Stimulated activated CD4-positive, alpha-beta T cell treated with anti-CD3 and anti-CD28 coated beads, Interleukin-15, amount 100 ng/mL, for 48 hours (primary cell): ENCODE results near the gene TNFAIP2.
A peak's percentile ranks its signal among the peaks of the same experiment; 100 is the strongest.

Source experiments
- DNase-seq, 2 donors: peaks; one replicate each; pipeline ENCODE4 v3.0.0-alpha.2; 2020; ENCODE audit warnings: low read depth in 2 of 2

TNFAIP2 gene

DNA sequence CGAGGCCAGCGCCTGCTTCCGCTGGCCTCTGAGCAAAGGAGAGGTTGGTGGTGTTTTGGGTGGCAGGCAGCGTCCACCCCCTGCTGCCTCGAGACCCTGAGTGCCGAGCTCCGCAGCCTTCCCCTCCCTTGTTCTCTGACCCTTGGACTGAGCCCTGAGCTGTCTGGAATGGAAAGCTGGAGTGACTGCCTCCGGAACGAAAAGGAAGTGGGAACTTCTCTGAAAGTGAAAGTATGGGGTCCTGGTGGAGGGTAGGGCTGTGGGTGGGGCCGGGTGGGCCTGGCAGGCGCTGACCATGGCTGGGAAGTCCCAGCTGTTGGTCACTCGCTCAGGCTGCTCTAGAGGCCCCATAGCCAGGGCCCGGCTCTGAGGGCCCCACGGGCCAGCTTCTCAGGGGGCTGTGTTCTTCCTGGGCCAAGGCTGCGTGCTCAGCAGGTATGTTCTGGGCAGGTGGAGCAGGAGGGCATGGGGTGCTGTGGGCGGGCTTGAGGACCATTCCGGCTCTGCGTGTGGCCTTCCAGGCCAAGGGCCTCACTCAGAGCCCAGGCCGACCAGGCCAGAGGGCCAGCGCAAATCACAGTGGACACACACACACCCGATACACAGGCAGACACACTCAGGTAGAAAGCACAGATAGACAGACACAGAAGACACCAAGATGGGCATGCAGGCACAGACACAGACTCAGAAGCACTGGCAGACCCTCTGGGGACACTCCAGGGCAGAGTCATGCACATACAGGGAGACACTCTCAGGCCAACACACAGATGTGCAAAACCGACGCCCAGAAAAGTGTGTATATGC, 28.7 kb upstream of the TNFAIP2 start, which contains the start of gene EXOC3L4:
Gene EXOC3L4, plus strand, starts transcription at position 320 of the 804 bp plus-strand sequence. CDS start 5,495 bp downstream, outside the sequence.
- no peak for DNase-seq

- DNase-seq, result no peak
These were observed 28.0 kb upstream of the TNFAIP2 start for GRCh38 chr14:103095210-103095778.

- DNase-seq, result no peak
These were observed 26.9 kb upstream of the TNFAIP2 start for GRCh38 chr14:103096387-103096786.

DNA sequence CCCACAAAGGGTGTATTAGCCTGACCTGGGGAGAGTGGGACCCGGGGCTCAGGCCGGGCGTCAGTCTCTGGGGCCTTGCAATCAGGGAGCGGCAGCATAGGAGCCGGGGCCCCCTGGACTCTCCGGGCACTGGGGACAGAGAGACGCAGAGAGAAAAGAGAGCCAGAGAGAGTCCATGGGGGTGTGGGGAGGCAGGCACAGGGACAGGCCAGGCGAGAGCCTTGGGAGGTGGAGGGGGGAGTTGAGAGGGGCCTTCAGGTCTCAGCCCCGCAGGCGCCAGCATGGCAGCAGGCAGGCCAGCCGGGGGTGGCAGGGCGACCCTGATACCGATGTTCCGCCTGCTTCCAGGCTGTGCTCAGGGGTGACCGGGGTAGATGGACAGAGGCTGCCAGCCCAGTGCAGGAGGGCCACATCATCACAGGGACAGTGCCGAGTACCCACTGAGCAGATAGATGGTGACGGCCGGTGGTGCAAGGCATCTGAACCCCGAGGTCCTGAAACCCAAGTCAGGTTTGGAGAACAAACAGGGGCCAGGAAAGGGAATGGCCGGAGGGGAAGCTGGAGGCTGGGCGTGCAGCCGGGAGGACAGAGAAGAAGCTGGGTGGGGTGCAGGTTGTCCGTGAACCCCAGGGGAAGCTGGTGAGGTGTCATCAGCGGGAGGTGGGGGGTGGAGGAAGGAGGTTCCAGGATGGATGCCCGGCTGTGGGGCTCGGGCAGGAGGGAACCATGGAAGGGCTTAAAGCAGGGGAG, 25.8 kb upstream of the TNFAIP2 start:
- no peak for DNase-seq

GRCh38 chr14:103097994-103098957, 25.0 kb upstream of the TNFAIP2 start:
- no peak for DNase-seq

DNA sequence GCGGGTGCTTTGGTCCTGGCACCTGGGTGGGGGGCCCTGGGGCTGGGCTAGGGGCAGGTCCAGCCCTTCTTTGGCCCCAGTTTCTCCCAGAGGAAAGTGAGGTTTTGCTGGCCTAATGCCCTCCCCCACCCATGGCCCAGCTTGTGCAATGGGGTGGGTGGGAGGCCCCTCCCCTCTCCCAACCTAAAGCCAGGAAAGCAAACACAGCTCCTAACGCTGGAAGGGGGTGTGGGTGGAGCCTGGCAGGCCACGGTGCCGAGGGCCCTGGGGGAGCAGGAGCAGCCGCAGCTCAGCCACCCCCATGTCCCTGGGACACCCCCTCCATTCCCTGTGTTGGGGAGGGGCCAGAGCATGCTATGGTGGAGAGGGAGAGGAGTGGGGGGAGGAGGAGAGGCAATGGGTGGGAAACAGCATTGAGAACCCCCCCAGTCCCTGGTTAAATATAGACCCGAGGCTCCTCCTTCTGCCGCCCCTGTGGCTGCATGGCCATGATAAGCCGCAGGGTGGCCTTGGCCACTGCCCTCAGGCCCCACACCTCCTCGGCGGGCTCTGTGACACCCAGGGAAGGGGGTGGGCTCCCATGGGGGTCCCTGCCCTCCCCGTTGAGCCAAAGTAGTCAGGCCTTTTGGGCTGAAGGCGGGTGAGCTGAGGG, 24.1 kb upstream of the TNFAIP2 start:
- no peak for DNase-seq

DNA sequence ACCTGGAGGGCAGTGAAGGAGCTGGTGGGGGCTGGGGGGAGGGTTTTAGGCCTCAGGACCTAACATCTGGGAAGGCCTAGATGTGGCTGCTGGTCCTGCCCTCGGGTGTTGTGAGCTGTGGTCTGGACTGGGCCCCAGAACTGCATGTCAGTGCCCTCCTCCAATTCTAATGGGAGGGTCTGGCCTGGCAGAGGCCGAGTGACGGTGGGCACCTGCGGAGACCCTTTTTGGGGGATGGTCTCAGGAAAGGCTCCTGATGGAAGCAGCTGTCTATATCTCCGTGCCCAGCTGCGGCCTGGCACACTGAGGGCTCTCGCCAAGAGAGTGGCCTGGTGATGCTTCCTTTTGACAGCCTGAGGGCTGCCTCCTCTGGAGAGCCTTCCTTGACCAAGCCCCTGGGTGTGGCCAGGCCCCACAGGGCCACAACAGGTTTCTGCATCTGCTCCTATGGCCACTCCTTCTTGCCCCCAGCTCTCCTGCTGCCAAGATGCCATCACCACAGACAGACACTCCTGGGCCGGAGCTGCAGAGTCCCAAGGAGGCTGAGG, 23.5 kb upstream of the TNFAIP2 start:
- no peak for DNase-seq

- DNase-seq, result no peak
These were observed 22.8 kb upstream of the TNFAIP2 start for GRCh38 chr14:103100281-103101121.

DNA sequence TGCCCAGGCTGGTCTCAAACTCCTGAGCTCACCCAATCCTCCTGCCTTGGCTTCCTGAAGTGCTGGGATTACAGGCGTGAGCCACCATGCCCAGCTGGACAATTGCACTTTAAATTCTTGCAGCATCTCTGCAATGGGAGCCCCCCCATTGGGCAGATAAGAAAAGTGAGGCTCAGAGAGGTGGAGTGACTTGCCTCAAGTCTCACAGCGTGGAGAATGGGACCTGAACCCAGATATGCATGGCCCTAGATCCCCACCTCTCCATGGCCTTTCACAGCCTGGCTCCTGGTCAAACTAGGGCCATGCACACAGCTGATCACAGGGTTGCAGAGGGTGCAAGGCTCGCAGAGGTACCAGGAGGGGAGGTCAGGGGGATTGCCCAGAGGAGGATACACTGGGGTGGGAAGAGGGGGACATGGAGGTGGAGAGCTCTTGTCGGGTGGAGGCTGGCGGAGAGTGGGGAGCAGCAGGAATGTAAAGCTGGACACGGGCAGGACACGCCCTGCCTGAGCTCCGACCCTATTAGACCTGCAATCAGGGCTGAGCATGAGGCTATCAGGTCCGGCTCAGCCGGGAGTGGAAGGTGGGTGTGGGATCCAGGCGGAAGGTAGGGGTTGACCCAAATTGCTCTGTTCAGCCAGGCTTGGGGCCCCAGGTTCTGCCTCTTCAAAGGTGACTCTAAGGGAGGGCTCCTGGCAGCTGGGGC, 21.9 kb upstream of the TNFAIP2 start:
- no peak for DNase-seq

DNA sequence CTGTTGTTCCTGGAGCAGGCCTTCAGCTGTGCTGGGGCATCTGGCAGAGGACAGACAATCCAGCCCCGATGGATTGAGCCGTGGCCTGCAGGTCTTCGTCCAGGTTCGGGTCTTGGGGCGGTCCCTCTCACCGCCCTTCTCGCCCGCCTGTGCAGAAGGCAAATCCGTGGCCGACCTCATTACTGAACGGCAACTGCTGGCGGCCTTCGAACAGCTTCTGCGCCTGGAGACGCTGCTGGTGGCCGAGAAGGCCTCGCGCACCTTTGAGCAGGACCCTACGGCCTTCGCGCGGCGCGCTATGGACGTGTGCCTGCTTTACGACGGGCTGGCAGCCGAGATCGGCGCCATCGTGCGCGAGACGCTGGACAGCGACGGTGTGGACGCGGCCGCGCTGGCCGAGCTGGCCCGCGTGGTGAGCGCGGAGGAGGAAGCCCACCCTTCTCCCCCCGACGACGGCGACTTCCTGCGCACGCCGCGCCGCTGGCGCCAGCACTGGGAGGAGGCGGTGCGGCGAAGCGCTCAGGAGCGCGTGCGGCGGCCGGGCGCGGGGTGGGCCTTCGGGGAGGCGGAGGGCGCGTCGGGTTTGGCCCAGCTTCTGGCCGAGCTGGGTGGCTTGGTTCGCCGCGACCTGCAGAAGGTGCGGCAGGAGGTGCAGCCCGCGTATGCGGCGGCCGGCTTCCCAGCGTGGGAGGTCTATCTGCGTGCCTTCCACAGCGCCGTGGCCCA, 21.1 kb upstream of the TNFAIP2 start:
- DNase-seq, result no peak

- DNase-seq, result no peak
These were observed 20.5 kb upstream of the TNFAIP2 start for GRCh38 chr14:103102689-103103260.

DNA sequence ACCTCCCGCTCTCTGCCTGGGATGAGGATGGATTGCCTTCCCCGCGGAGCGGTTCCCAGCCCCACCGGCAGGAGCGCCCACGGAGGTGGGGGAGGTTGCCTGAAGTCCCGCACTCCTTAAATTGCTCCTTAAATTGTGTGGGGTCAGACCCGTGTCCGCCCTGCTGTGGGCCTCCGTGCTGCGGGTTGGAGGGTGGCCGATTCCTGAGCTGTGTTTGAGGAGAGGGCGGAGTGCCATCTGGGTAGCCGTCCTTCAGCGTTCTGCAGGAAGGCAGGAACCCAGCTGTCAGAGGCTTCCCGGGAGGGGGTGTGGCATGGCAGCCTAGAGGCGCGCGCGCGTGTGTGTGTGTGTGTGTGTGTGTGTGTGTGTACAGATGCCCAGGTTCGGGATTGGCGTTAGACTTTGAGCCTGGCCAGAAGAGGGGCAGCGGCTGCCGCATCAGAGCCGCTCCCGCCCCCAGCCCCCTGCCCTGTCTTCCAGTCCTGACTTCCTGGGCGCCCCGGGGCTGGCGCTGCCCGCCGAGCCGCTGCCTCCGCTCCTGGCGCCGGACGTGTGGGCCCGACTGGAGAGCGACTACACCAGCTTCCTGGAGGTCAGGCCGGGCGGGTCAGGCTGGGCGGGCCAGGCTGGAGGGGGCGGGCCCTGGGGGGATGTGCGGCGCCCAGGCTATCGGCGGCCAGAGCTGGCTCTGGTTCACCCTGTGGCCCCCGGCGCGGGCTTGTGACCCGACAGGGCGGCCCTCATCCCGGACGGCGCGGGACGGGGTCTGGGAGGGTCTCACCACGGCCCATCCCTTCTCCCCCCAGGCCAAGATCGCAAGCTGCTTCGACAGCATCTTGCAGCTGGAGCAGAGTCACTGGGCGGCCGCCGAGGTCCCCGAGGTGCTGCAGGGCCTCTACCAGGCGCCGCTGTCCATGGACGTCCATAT, 19.5 kb upstream of the TNFAIP2 start:
- no peak for DNase-seq

DNA sequence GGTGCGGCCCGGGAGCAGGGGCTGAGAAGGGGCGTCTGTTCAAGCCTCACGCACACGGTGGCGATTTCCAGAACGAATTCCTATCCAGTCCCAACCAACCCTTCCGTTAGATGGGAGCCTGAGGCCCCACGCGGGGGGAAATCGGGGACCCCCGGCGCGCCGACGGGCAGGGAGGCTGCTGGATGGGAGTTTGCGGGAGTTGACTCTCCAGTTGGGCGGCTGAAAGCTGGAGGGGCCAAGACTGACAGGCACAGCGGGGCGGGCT, 18.9 kb upstream of the TNFAIP2 start:
- no peak for DNase-seq

GRCh38 chr14:103104654-103105452, 18.4 kb upstream of the TNFAIP2 start:
- DNase-seq, result peak; percentile 30 to 61

- DNase-seq, result no peak
These were observed 17.6 kb upstream of the TNFAIP2 start for GRCh38 chr14:103105580-103106150.

GRCh38 chr14:103107455-103107854, 15.8 kb upstream of the TNFAIP2 start:
- DNase-seq, result no peak
